COLO668 (cell line): ENCODE measurements around the gene MED6.

ENCODE experiments used
- DNase-seq: peaks from one replicate; lab custom pipeline; 2025; ENCODE audit not compliant: unreplicated experiment; lab: John Stamatoyannopoulos, UW

The MED6 gene

DNA sequence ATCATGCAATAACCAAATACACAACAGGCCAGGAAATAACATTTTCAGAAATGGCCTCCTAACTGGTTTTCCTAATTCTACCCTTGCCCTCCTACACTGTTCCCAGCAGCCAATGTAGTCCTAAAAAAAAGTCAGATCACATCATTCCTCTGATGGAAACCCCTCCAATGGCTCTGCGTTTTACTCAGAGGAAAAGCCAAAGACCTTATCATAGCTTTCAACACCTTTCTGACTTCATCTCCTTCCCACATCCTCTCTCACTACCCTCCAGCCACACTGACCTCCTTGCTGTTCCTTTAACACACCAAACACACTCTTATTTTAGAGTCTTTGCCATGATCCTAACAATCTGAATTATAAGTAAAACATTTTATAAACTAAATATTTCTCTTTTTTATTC is 1.1 kb downstream of the MED6 start:
- no peak for DNase-seq

DNA sequence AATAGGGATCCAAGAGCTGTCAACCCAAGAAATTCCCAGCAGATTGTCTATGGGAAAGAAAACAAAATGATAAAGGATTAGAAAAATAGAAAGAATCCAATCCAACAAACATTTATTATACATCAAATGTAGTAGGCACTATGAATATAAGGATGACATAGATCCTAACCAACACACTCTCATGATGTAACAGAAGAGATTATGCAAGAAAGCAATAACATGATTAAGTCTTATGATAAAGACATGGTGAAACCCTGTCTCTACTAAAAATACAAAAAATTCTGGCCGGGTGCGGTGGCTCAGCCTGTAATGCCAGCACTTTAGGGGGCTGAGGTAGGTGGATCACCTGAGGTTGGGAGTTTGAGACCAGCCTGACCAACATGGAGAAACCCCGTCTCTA is 2.7 kb downstream of the MED6 start:
- DNase-seq: no peak

DNA sequence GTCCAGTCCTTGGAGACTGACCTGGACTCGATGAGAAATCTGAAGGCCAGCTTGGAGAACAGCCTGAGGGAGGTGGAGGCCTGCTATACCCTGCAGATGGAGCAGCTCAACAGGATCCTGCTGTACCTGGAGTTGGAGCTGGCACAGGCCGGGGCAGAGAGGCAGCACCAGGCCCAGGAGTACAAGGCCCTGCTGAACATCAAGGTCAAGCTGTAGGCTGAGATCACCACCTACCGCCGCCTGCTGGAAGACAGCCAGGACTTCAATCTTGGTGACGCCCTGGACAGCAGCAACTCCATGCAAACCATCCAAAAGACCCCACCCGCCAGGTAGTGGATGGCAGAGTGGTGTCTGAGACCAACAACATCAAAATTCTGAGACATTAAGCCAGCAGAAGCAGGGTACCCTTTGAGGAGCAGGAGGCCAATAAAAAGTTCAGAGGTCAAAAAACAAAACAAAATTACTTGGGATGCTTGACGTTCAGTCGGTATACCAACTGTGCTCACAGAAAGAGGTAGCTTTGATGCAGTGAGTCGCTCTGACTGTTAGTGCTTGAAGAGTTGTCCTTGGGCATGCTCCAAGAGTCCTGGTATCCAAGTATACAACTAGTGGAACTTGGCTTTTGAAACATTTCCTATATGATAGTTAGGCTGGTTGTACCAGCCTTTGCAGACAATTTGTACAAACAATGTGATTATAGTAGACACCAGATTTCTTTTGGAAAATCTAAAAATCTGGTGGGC is 4.8 kb downstream of the MED6 start:
- DNase-seq: no peak

DNA sequence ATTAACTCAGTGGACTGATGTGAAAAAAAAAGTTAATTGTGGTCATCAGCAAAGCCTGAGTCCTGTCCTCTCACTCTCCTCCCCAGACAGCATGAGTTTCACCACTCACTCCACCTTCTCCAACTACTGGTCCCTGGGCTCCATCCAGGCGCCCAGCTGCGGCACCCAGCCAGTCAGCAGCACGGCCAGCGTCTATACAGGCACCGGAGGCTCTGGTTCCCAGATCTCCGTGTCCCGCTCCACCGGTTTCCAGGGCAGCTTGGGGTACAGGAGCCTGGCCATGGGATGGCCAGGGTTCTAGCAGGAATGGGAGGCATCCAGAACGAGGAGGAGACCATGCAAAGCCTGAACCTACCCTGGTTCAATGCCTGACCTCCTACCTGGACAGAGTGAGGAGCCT is 6.0 kb downstream of the MED6 start:
- DNase-seq: no peak

DNA sequence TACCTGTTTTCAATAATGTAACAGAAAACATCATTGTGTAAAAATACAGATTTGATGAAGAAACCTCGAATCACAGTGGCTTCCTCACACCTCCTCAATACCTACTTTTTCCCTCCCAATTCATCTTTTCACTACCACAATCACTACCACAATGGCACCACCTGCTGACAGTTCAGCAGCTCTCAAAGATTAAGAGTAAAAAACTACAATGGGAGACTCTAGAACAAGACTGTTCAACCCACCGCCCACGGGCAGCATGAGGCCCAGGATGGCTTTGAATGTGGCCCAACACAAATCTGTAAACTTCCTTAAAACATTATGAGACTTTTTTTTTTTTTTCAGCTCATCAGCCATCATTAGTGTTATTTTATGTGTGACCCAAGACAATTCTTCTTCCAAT is 15.2 kb downstream of the MED6 start:
- no peak for DNase-seq

DNA sequence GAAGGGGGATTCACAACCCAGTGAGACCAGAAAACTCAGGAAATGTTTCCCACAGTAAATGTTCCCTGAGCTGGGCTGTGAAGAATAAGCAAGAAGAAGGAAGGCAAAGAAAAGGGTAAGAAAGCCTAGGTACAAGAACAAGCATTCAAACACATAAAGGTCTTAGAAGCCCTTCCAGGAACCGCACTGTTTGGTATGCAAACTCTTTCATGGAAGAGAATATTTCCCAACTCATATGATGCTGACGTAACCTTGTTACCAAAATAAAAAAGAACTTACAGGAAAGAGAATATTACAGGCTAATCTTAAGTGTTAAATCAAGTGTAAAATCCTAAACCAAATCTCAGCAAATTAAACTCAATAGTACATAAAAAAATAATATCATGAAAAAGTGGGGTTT is 23.6 kb downstream of the MED6 start:
- DNase-seq: no peak

DNA sequence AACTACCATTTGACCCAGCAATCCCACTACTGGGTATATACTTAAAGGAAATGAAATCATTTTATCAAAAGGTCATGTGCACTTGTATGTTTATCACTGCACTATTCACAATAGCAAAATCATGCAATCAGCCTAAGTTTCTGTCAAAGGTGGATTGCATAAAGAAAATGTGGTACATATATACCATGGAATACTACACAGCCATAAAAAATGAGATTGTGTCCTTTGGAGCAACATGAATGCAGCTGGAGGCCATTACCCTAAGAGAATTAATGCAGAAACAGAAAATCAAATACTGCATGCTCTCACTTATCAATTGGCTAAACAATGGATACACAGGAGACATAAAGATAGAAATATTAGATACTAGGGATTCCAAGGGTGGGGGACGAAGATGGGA is 27.4 kb downstream of the MED6 start:
- no peak for DNase-seq

DNA sequence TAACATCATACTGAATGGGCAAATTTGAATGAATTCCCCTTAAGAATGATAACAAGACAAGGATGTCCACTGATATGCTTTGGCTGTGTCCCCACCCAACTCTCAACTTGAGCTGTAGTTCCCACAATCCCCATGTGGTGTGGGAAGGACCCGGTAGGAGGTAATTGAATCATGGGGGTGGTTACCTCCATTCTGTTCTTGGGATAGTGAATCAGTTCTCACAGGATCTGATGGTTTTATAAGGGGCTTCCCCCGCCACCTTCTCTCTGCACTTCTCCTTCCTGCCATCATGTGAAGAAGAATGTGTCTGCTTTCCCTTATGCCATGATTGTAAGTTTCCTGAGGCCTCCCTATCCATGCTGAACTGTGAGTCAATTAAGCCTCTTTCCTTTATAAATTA is 29.3 kb downstream of the MED6 start:
- DNase-seq: no peak

DNA sequence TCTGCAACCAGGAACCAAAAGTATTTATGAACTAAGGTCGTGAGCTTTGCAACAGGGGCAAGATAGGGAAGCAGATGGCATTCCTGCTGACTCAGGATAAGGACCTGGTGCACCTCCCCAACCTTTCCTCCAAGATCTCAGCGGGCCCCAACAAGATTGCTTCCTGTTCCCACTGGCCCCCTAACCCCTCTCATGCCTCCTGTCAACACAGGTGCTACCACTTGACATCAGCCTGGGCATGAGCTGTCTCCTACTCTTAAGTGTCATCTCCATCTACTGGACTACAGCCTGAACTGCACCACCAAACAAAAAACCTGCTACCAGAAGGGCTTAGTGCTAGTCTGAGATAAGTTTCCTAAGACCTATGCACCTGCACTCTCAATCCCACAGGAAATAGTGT is 32.7 kb downstream of the MED6 start:
- peak; percentile 50 for DNase-seq

DNA sequence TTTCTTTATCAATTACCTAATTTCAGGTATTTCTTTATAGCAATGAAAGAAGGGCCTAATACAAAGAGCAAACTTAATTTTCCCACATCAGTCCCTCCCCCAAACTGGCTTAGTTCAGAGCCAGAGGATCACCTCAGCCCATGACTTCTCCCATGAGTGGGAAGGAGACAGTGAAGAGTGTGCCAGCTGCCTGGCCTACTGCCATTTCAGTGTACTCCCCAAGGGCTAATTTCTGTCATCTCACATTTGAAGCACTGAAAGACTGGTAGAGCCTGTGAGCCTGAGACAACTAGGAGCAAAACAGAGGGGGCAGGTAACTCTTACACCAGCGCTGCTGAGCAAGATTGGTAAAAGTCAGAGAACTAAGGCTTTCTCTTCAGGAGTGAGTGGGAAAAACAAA is 36.6 kb downstream of the MED6 start:
- no peak for DNase-seq

DNA sequence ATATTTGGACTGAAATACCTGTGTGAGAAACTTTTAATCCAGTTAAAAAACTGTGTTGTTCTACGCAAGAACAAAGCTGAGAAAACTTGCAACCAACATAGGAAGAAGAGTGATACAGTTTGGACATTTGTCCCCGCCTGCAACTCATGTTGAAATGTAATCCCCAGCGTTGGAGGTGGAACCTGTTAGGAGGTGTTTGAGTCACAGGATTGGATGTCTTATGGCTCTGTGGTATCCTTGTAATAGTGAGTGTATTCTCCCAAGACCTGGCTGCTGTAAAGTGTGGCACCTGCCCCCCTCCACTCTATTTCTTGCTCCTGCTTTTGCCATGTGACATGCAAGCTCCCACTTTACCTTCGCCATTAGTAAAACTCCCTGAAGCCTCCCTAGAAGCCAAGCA is 37.0 kb downstream of the MED6 start:
- no peak for DNase-seq

DNA sequence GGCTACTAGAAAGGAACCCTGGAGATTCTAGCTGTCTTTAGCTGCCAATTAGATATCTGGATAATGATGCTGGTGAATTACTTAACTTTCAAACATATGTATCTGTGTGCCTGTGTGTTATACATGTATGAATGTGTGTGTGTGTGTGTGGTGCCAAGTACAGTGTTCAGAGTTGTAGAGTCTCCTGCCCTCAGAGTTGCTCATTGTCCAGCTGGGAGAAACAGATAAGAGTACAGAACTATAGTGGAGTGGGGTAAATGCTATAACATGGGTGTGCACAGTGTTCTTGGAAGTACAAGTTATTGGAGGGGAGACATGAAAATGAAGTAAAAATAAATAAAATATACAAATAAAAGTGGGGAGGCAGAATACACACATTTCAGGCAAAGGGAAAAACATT is 42.1 kb downstream of the MED6 start:
- no peak for DNase-seq

DNA sequence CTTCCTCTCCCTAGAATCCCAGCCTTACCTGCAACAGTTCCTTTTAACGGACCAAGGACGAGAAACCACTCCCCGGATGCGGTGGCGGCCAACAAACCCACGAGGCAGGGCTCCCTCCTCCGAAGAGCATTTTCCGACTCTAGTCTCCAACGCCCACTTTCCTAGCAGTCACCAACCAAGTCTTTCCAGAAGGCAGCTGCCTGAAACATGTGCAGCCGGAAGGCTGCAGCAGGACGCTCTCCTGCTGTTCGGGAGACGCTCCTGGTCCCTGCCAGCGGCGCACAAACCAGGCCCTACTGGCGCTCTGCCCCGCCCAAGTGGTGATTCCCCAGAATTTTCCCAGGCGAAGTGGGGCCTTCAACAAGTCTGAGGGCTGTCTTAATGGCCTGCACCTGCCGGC is 44.6 kb downstream of the MED6 start:
- no peak for DNase-seq

DNA sequence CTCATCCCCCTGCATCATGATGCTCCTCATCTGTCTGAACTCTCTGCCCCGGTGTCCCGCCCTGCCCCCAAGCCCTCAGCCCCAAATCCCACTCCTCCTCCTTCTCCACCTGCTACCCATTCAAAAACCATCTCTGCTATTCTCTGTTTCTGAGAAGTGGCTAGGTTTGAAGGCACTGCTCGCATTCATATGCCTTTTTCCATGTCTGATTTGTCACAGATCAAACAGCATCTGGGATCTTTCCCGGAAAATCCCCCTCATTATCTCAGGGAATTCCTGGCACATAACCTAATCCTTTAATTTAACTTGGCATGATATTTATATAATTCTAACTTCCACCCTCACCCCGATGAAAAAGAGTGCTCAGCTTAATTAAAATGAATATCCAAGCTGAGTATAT is 62.4 kb downstream of the MED6 start:
- DNase-seq: no peak

DNA sequence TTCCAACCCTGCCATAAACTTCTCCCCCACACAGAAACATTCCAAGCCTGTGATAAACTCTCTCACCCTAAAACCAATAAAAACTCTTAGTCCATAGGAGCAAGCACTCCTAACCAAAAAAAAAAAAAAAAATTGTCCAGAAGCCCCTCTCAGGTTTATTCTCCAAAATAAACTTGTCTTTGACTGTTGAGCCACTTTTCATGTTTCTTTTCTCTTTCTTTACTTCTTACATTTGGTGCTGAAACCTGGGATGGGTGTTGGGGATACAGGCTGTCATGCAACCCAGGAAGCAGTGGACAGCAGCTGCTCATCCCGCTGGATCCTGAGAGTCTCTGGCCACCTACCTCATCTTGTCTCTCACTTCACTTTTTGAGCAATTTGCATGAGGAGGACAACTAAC is 63.6 kb downstream of the MED6 start:
- no peak for DNase-seq

DNA sequence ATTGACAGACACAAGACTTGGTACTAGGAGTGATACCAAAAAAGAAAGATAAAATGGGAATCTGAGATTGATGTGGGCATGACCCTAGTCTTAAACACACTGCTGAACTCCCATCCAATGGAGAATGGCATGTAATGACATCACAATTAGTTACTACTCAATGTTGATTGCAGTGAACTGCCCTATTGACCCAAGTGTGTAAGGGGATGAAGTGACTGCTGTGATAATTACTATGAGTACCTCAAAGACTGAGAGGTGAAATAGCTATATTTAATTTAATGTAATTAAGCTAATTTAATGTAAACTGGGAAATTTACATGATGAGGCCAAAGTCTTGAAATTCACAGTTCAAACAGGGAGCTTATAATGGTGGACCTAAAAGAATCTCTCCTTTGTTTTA is 65.6 kb downstream of the MED6 start, which contains the start of gene ADAM20:
ADAM20 (minus strand) TSS at position 101 of the 400 bp plus-strand sequence. CDS start 10,247 bp downstream, outside the sequence.
- no peak for DNase-seq
